HG03108 (cell line): ENCODE data around the gene RFNG.
"Not testable (repeated sequence)": the region's sequence is repeated elsewhere in the genome, so short reads cannot be mapped to it uniquely, and the experiment has no call there.

Experiments used
- ATAC-seq: cut with Tn5 transposase; IDR thresholded peaks from one replicate; pipeline ENCODE4 v1.9.1; 2021; ENCODE audit warnings: moderate library complexity; ENCODE audit not compliant: unreplicated experiment

RFNG gene

DNA sequence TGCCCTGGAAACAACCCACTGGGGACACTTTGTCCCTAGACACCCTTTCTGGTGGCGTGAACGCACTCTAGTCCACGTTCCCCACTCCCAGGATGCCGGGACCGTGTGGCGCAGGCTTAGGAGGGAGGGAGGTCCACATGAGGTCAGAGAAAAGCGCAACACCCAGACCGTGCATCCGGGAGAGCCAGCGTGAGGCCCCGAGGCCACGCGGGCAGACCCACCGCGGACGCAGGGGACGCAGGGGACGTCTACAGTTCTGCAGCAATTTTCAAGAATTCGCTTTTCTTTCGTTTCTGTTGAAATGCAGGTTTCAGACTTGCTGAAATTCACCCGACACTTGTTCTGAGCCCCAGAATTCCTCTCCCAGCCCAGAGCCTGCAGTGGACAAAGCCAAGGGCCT is 4.7 kb downstream of the RFNG start:
- ATAC-seq: no peak

GRCh38 chr17:82045936-82046484 is 5.6 kb downstream of the RFNG start:
- no peak for ATAC-seq

DNA sequence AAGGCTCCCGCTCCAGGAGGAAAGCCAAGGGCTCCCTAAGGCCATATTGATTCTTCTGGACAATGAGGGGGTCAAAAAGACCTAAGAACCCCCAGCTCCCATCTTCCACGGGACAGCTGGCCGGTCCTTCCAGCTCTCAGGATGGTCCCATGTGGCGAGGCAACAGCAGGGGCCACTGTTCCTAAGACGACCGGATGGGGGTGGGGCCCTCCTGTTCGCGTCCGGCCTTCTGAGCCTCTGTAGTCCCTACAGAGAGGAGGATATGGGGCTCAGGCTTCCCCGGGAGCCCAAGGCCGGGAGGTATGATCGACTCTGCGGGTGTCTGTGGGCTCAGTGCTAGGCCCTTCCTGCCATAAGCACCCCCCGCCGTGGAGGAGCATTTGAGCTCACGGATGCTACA is 8.1 kb downstream of the RFNG start:
- ATAC-seq: no peak

DNA sequence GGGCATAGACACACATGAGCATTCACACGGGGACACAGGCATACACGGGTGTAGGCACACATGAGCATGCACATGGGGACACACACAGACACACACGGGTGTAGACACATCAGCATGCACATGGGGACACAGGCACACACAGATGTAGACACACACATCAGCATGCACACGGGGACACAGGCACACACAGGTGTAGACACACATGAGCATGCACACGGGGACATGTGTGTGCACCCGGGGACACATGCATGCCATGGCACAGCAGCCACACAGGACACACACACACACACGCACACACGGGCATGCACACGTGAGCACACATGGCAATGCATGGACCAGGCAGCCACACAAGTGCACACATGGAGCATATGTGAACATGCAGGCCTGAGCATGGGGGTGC is 9.0 kb downstream of the RFNG start:
- ATAC-seq: no peak

DNA sequence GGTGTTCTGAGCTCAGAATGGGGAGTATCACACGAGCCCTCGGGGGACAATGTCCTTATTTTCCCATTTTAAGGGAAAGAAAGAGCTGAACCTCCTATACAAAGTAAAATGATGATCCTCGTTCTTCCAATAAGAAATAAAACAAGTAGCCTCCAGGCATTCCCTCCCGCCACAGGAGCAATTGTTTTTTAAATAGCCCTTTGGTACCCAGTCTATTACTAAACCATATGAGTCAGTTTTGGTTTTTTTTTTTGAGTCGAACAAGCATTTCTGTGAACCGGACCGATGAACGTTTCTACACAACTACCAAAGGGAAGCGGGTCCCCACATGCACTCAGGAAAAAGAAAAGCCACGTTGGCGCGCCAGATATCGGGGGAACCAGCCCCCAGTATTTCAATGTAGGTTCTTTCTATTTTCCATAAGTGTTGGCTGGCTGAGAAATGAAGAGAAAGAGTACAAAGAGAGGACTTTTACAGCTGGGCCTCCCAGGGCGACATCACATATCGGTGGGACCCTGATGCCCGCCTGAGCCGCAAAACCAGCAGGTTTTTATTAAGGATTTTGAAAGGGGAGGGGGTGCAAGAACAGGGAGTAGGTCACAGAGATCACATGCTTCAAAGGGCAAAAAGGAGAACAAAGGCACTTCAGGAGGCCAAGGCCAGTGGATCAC is 10.3 kb downstream of the RFNG start:
- ATAC-seq: no peak

DNA sequence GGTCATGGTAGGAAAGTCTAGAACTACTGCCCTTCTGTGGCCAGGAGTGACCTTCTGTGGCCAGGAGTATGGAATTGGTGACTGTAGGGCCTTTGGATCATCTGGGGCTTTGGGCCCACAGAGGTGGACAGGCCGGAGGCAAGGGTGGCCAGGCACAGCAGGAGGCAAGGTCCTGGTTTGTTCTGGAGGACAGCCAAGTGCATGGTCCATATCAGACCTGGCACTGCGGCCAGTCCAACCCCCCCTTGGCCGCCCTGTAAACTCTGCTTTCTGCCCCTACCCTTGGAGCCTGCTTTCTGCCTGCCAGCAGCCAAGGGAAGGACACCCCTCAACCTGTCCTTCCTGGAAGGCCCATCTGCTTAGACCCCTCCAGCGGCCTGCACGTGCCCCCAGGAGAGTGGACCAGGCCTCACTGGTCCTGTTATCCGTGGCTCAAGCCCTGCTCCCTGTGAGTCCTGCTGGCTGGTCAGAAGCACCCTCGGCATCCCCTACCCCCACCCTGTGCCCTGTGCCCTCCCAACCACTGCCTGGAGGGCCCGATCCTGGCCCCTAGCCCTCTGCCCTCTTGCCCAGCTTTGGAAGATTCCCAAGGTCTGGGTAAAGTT is 11.8 kb downstream of the RFNG start:
- no peak for ATAC-seq

- not testable (repeated sequence) for ATAC-seq
Measured at GRCh38 chr17:82038796-82039409, 12.7 kb downstream of the RFNG start.

GRCh38 chr17:82037889-82038195 is 13.8 kb downstream of the RFNG start:
- no peak for ATAC-seq

- ATAC-seq: peak; percentile 89
Measured at GRCh38 chr17:82037092-82037888, 14.3 kb downstream of the RFNG start, which contains the start of gene DCXR. Gene DCXR, minus strand, starts transcription at chr17:82037697. Its CDS starts 15 bp downstream, at chr17:82037682.

GRCh38 chr17:82036634-82037091 is 14.9 kb downstream of the RFNG start:
- no peak for ATAC-seq

- ATAC-seq: no peak
Measured at GRCh38 chr17:82035956-82036633, 15.5 kb downstream of the RFNG start.

DNA sequence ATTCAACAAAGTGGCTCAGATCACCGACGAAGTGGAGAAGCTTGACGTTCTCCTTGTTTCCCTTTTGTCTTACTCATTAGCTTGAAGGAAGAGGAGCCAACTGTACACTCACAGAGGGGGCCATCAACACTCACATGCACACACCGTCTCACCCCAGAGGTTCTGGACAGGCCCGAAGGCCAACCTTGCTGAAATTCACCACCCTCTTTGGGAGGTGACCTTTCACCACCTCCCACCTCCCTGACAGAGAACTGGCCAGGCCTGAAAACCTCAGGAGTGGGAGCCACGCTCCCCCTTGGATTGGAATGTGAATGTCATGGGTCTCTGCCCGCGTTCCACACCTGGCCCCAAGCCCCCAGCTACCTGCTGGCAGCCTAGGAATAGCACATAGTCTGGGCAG is 16.1 kb downstream of the RFNG start:
- ATAC-seq: no peak

- no peak for ATAC-seq
Measured at GRCh38 chr17:82034371-82035011, 17.1 kb downstream of the RFNG start.

DNA sequence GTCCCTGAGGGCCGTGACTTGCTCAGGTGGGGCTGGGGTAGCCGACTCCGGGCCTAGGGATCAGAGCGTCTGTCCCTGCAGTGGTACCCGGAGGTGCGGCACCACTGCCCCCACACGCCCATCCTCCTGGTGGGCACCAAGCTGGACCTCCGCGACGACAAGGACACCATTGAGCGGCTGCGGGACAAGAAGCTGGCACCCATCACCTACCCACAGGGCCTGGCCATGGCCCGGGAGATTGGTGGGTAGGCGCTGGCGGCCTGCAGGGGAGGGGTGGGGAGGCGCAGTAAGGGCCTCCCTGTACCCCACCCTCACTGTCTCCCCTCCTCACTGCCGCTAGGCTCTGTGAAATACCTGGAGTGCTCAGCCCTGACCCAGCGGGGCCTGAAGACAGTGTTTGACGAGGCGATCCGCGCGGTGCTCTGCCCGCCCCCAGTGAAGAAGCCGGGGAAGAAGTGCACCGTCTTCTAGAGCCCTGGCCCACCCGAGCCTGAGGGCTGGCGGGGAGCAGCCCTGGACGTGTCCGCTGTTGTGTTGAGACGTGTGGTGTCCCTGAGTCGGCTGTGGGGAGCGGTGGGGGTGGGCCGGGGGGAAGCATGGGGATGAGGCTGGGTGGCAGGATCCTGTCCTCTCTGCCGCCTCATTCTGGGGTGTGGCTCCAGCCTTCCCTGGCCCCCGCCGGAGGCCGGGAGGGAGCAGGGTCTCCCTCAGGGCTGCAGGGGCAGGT is 18.1 kb downstream of the RFNG start:
- ATAC-seq: no peak

DNA sequence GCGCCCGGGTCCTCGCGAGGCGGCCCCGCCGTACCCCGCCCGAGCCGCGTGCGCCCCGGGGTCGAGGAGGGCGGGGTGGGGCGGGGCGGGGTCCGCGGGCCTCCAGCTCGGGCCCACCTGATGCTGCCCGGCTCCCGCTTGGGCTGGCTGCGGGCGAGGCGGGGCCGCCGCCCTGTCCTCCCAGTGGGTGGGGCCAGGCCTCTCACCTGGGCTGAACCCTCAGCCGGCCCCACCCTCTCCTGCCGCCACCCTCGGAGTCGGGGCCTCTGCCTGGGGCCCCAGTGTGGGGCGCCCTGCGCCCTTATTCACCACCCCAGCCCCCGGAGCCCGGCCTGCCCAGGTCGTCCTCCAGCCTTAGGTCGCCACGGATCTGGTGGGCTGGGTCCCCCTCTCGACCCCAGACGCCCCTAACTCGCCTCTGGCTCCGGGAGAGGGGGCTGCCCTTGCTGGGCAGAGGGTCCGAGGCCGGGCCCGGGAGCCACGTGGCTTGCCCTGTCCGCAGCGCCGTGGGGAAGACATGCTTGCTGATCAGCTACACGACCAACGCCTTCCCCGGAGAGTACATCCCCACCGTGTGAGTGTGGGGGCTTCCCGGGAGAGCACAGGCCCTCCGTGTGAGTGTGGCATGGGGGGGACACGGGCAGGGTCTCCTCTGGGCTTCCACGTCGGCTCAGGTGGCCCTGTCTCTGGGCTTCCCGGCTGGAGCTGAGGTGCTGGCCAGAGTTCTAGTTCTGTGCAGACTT is 19.6 kb downstream of the RFNG start:
- no peak for ATAC-seq

DNA sequence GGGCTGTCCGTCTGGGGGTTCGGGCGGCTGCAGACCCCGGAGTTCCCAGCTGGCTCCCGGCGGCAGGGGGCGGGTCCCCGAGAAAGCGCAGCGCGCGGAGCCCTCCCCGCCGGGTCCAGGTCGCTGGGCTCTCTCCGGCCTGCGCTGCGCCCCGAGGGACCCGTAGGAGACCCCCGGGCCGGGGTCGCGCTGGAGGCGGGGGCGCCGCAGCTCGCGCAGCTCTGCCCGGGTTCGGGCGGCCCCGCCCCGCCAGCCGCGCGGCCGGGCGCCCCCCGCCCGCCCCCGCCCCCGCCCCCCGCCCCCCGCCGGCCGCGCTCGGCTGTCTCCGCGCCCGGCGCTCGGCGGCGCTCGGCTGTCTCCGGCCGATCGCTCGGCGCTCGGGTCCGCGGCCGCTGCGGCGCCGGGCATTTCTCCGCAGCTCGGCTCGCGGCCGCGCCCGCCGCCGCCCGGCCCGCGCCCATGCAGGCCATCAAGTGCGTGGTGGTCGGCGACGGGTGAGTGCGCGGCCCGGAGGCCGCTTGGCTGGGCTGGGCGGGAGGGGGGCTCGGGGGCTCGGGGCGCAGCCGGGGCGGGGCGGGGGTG is 20.2 kb downstream of the RFNG start, which contains the start of gene RAC3:
RAC3 (plus strand) TSS at position 376 of the 582 bp plus-strand sequence; CDS start at position 460, 84 bp downstream.
- ATAC-seq: no peak

GRCh38 chr17:82030470-82031302 is 20.9 kb downstream of the RFNG start:
- no peak for ATAC-seq
